Neural crest cell (in vitro differentiated cells): ENCODE data around the gene CDC42BPA. TPM values are rescaled to one million over a fixed set of nuclear protein-coding genes. Genes with fewer than 3 reads are reported as not detected.

ENCODE experiments used
- DNase-seq: peaks from one replicate; pipeline ENCODE4 v3.0.0; 2021; ENCODE audit warnings: low read depth, mixed read lengths, low spot score
- H3K27ac Mint-ChIP-seq: one replicate; pipeline ENCODE4 v1.8.0; 2021; ENCODE audit warnings: mild to moderate bottlenecking, mixed read lengths; ENCODE audit not compliant: unreplicated experiment
- H3K27me3 Mint-ChIP-seq: 2 replicates; pipeline ENCODE4 v1.8.0; 2021; ENCODE audit warnings: low read depth, mild to moderate bottlenecking, mixed read lengths
- H3K36me3 Mint-ChIP-seq: 2 replicates; pipeline ENCODE4 v1.8.0; 2021; ENCODE audit warnings: low read depth, mild to moderate bottlenecking, mixed read lengths
- H3K4me1 Mint-ChIP-seq: 2 replicates; pipeline ENCODE4 v1.8.0; 2021; ENCODE audit warnings: mixed read lengths
- H3K4me3 Mint-ChIP-seq: one replicate; pipeline ENCODE4 v1.8.0; 2021; ENCODE audit warnings: mild to moderate bottlenecking, mixed read lengths
- H3K9me3 Mint-ChIP-seq: 2 replicates; pipeline ENCODE4 v1.8.0; 2021; ENCODE audit warnings: mixed read lengths
- total RNA-seq: library from RNA; stranded (reverse); gene quantifications from 2 replicates; pipeline ENCODE4 v1.2.1, GENCODE V29; 2021
- TF ChIP-seq, protein P1 (sequence below): fragments of 200-600 bp; sonication (generic); conservative IDR thresholded peaks from 2 replicates; pipeline ENCODE4 v1.5.0; 2021; ENCODE audit warnings: antibody characterized with exemption, mild to moderate bottlenecking

CDC42BPA gene
- total RNA-seq, 1 donor from 2014 or later, result 35.6 TPM

GRCh38 chr1:226988334-226988666 lies 330.0 kb downstream of the CDC42BPA start:
- no peaks in the 10 kb centered on the region for H3K9me3 Mint-ChIP-seq
- no peak for DNase-seq
- H3K4me3 Mint-ChIP-seq, result no peak overlapping the region
- peaks cover 8% of the 10 kb centered on the region for H3K4me1 Mint-ChIP-seq
- TF ChIP-seq, protein P1, sequence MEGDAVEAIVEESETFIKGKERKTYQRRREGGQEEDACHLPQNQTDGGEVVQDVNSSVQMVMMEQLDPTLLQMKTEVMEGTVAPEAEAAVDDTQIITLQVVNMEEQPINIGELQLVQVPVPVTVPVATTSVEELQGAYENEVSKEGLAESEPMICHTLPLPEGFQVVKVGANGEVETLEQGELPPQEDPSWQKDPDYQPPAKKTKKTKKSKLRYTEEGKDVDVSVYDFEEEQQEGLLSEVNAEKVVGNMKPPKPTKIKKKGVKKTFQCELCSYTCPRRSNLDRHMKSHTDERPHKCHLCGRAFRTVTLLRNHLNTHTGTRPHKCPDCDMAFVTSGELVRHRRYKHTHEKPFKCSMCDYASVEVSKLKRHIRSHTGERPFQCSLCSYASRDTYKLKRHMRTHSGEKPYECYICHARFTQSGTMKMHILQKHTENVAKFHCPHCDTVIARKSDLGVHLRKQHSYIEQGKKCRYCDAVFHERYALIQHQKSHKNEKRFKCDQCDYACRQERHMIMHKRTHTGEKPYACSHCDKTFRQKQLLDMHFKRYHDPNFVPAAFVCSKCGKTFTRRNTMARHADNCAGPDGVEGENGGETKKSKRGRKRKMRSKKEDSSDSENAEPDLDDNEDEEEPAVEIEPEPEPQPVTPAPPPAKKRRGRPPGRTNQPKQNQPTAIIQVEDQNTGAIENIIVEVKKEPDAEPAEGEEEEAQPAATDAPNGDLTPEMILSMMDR, result no peak
- no peaks in the 10 kb centered on the region for H3K27me3 Mint-ChIP-seq
- no peak overlapping the region for H3K27ac Mint-ChIP-seq
- H3K36me3 Mint-ChIP-seq, result no peaks in the 10 kb centered on the region

- peak overlapping the region; percentile 6 for H3K27ac Mint-ChIP-seq
Measured at GRCh38 chr1:226987623-226988333, 330.5 kb downstream of the CDC42BPA start.

GRCh38 chr1:226987179-226987536 lies 331.1 kb downstream of the CDC42BPA start:
- no peaks in the 10 kb centered on the region for H3K27me3 Mint-ChIP-seq
- no peak overlapping the region for H3K4me3 Mint-ChIP-seq
- H3K36me3 Mint-ChIP-seq, result no peaks in the 10 kb centered on the region
- DNase-seq, result no peak
- H3K9me3 Mint-ChIP-seq, result no peaks in the 10 kb centered on the region
- H3K4me1 Mint-ChIP-seq, result peaks cover 4% of the 10 kb centered on the region
- H3K27ac Mint-ChIP-seq, result no peak overlapping the region
- TF ChIP-seq, protein P1, result no peak

More at GRCh38 chr1:226987623-226988333, 330.5 kb downstream of the CDC42BPA start:
- Mint-ChIP-seq H3K27me3 (no peaks in the 10 kb centered on the region), H3K9me3 (no peaks in the 10 kb centered on the region), H3K4me3 (no peak overlapping the region), H3K36me3 (no peaks in the 10 kb centered on the region), H3K4me1 (peaks cover 4% of the 10 kb centered on the region)
- TF ChIP-seq, protein P1, result no peak
- no peak for DNase-seq

DNA sequence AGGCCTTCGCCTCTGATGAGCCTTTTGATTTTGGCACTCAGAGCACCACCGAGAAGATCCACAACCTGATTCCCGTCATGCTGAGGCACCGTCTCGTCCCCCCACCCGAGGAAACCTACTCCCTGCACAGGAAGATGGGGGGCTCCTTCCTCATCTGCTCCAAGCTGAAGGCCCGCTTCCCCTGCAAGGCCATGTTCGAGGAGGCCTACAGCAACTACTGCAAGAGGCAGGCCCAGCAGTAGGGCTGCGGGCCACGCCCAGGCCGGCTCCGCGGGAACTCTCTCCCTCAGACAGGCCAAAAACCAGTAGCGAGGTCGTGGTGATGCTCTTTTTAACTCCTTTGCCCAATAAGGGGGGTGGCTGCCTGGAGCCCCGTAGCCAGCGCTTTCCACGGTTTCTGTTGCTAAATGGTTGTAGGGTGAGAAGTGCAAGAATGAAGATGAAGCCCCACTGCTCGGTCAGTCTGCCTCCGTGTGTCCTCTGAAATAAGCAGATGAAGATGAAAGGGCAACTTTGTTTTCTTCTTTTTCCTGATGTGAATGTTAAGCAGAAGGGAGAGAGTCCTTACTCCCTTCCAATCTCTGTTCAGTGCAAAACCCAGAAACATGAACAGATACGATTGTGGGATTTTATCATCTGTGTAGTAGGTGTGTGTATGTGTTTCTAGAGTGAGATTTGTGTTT lies 331.7 kb downstream of the CDC42BPA start:
- H3K4me1 Mint-ChIP-seq, result peaks cover 4% of the 10 kb centered on the region
- H3K27ac Mint-ChIP-seq, result no peak overlapping the region
- no peaks in the 10 kb centered on the region for H3K9me3 Mint-ChIP-seq
- H3K4me3 Mint-ChIP-seq, result no peak overlapping the region
- no peak for DNase-seq
- TF ChIP-seq, protein P1, result no peak
- no peaks in the 10 kb centered on the region for H3K27me3 Mint-ChIP-seq
- H3K36me3 Mint-ChIP-seq, result no peaks in the 10 kb centered on the region

- Mint-ChIP-seq H3K4me1 (peaks cover 4% of the 10 kb centered on the region), H3K9me3 (no peaks in the 10 kb centered on the region), H3K36me3 (no peaks in the 10 kb centered on the region), H3K4me3 (no peak overlapping the region), H3K27me3 (no peaks in the 10 kb centered on the region), H3K27ac (peak overlapping the region; percentile 84)
- TF ChIP-seq, protein P1, result no peak
- no peak for DNase-seq
Measured at GRCh38 chr1:226985839-226986463, 332.3 kb downstream of the CDC42BPA start.
